GM19395 (cell line): ENCODE data around the gene DPT.
"Not testable (repeated sequence)": the region's sequence is repeated elsewhere in the genome, so short reads cannot be mapped to it uniquely, and the experiment has no call there.

Experiments
- ATAC-seq: cut with Tn5 transposase; IDR thresholded peaks from one replicate; pipeline ENCODE4 v1.9.1; 2021; ENCODE audit warnings: mild to moderate bottlenecking, moderate library complexity; ENCODE audit not compliant: unreplicated experiment

DPT gene

GRCh38 chr1:168728473-168729404 is at the start of gene DPT:
Gene DPT (minus strand): TSS chr1:168729206. CDS start chr1:168729174, 32 bp downstream.
- no peak for ATAC-seq

GRCh38 chr1:168775366-168775765 is 46.4 kb upstream of the DPT start:
- ATAC-seq: no peak

- ATAC-seq: no peak
These were observed 45.2 kb upstream of the DPT start for GRCh38 chr1:168774241-168774640.

- ATAC-seq: no peak
These were observed 43.5 kb upstream of the DPT start for GRCh38 chr1:168772428-168773060.

GRCh38 chr1:168771104-168771630 is 42.2 kb upstream of the DPT start:
- no peak for ATAC-seq

GRCh38 chr1:168769893-168770292 is 40.9 kb upstream of the DPT start:
- ATAC-seq: not testable (repeated sequence)

GRCh38 chr1:168767894-168768584 is 39.0 kb upstream of the DPT start:
- no peak for ATAC-seq

GRCh38 chr1:168766568-168766967 is 37.6 kb upstream of the DPT start:
- ATAC-seq: no peak

- ATAC-seq: no peak
These were observed 34.0 kb upstream of the DPT start for GRCh38 chr1:168763031-168763430.

- ATAC-seq: no peak
These were observed 33.5 kb upstream of the DPT start for GRCh38 chr1:168762473-168762872.

- no peak for ATAC-seq
These were observed 31.8 kb upstream of the DPT start for GRCh38 chr1:168760781-168761180.

GRCh38 chr1:168760241-168760640 is 31.2 kb upstream of the DPT start:
- ATAC-seq: no peak

- ATAC-seq: no peak
These were observed 30.1 kb upstream of the DPT start for GRCh38 chr1:168759077-168759476.

GRCh38 chr1:168758503-168758902 is 29.5 kb upstream of the DPT start:
- ATAC-seq: no peak

- ATAC-seq: no peak
These were observed 26.9 kb upstream of the DPT start for GRCh38 chr1:168755800-168756418.

- ATAC-seq: no peak
These were observed 23.3 kb upstream of the DPT start for GRCh38 chr1:168752171-168752832.

- no peak for ATAC-seq
These were observed 22.2 kb upstream of the DPT start for GRCh38 chr1:168751195-168751650.

GRCh38 chr1:168742994-168743650 is 14.1 kb upstream of the DPT start:
- ATAC-seq: no peak

- ATAC-seq: no peak
These were observed 13.4 kb upstream of the DPT start for GRCh38 chr1:168742386-168742785.

- ATAC-seq: no peak
These were observed 10.9 kb upstream of the DPT start for GRCh38 chr1:168739908-168740307.
